Measurements from ENCODE around the gene ARHGEF40.

ARHGEF40 gene

DNA sequence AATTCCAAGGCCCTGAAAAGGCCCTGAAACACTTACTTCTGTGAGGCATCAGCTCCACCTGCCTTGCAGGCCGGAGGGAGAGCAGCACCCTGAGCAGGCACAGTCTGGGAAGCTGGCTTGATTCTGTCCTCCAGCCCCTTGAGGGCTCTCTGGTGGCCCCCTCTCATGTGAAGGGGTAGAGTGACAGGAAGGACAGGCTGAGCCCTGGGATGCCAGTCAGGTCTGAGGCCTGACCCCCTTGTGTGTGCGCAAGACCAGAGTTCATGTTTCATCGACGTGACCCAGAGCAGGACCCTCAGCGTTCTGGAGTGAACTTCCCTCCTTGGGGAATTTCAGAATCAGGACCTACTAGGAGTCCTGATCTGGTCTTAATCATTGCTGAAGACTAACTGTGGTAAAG lies 11.2 kb upstream of the ARHGEF40 start:
- no peak for DNase-seq (ENCODE audit: low read depth in 2 of 2, low spot score in 1 of 2)

DNA sequence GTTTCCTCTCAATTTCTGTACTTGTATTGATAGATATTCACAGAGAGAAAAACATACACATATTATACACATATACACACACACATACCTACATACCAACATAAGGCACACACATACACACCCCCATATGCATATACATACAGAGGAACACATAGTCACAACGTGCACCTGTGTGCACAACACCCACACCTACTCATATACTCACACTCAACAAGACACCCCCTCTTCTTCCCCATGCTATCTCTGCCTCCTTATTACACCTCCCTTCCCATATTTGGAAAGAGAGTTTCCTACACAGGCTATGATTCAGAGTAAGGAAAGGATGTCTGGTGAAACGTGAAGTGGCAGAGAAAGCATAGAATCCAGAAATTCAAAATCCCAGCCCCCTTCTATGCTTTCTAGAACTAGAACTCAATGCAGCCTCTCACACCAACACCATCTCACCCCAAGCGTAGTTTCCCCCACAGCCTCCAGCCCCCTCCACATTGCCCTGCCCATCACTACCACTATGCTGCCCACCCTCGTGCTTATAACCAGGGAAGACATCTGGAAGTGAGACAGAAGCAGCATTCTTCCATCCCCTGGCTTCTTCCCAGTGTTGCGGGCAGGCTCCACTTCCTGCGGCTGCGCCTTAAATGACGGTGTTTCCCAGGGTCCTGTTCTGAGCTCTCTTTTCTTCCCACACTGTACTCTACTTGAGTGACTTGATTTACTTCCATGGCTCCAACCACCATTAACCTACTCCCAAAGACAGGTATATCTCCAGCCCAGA lies 10.1 kb upstream of the ARHGEF40 start:
- no peak for DNase-seq (ENCODE audit: low read depth in 2 of 2, low spot score in 1 of 2)

DNA sequence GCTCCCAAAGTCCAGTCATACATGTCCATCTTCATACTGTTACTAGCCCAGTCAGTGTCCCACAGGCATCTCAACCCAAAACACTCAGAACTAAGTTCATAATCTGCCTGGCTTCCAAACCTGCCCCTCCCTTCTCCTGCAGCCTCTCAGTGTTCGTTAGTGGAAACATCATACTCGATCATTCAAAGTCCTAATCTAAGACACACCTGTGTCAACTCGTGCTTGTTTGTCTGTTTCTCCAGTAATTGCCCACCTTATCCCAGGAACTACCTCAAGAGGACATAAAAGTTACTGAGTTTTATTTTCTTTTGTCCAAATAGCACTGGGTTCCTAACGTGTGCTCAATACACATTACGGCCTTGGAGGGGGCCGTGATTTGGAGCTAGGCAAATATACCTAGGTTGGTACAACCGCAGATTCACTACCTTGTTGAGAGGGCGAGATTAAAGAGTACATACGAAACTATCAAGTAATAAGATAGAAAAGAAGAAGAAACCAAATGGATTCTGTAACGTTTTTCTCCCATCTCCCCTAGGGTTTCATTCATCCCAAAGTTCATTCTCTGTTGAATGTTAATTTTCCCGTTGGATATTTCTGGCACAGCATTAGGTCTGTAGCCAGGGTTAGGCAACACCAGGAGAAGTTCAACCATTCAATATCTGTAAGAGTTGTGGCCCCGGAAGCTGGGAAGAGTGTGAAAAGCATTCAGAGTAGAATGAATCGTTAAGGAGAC lies 9.3 kb upstream of the ARHGEF40 start:
- DNase-seq (ENCODE audit: low read depth in 2 of 2, low spot score in 1 of 2): no peak

DNA sequence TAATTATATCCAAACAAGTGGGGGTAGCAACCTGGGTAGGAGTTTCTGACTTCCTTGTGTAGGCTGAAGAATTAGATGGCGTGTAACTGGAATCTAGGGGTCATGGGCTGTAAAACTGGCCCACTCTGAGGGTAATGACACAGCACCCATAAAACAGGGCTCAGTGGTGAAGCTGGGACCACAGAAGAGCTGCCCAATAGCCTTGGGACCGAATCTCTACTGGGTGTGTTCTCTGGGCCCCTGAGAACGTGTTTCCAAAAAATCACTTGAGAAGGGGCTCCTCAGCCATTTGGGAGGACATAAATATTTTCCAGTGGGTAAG lies 8.8 kb upstream of the ARHGEF40 start:
- DNase-seq (ENCODE audit: low read depth in 2 of 2, low spot score in 1 of 2): no peak

DNA sequence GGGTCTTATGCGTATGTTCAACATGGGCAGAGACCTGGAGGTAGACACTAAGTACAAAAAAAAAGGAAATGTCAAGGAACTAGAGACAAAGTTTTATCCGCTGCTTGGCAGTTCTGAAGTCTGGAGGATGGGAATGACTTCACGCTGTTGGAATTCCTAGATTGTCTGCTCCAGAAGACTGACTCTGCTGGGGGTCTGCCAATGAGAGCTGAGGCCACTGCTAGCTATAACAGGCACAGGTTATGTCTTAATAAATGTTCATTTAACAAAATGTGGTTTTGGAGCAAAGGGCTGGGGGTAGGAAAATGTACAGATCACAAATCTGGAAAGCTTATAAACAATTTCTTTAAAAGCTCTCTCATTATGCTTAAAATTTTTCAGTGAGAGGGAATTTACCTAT lies 6.6 kb upstream of the ARHGEF40 start:
- no peak for DNase-seq (ENCODE audit: low read depth in 2 of 2, low spot score in 1 of 2)

DNA sequence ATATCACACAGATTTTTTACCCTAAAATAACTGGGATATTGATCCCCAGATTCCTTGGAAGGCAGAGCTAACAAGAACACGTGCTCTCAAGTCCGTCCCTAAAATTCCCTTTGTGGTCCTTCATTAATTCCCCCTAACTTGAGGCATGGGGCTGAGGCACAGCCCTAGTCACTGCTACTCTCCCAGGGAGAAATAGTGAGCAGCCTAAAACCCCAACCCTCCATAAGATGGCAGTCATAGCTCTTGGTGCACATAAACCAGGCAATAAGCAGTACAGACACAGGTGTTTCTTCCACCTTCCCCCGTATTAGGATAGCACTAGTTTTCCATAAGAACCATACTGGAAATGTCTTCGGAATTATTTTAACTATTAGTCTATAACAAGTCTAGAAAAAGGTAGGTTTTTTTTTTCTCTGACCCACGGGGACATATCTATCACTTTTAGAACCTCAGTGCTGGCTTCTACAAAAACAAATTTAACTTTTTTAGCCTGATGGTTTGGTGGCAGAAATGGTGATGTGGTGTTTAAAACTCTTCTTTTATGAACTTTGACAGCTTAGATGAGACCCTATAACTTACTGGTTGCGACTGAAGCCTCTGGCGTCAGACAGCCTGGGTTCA lies 3.1 kb upstream of the ARHGEF40 start:
- DNase-seq (ENCODE audit: low read depth in 2 of 2, low spot score in 1 of 2): no peak

DNA sequence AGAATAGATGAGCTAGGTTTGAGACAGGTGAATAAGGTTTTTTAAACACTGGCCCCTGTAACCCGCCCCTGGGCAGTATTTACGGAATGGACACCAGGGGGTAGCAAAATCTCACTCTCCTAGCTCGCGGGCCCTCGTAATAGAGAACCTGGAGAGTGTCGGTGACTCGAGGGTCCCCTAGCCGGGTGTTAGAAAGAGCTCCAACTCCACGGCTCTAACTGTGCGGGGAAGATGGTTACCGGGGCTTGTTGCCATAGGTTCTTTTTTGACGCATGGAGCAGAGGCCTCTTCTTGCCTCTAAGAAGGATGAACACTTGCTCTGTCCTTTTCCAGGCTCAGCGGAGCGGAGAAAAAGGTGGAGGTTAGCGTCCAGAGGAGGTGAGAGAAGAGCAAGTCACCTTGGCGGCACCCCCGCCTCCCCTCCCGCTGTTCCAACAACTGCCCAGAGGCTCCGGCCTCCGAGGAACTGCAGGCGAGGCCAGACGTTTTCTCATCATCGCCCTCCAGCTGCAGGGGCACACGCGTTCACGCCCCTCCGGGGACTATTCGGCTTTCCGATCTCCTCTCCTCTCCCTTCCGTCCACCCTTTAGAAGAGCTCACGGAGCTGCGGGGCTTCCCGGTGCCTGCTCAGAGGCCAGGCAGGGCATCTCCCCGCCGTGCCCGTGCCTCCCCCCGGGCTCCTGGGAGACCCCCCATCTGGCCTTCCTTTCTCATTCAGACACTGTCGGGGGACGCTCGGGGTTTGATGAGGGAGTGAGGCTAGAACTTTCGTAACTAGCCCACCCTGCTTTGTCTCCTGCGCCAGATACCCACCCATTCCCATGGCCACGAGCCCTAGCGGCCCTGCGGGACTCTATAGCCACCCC lies 1.4 kb upstream of the ARHGEF40 start:
- DNase-seq (ENCODE audit: low read depth in 2 of 2, low spot score in 1 of 2): no peak

DNA sequence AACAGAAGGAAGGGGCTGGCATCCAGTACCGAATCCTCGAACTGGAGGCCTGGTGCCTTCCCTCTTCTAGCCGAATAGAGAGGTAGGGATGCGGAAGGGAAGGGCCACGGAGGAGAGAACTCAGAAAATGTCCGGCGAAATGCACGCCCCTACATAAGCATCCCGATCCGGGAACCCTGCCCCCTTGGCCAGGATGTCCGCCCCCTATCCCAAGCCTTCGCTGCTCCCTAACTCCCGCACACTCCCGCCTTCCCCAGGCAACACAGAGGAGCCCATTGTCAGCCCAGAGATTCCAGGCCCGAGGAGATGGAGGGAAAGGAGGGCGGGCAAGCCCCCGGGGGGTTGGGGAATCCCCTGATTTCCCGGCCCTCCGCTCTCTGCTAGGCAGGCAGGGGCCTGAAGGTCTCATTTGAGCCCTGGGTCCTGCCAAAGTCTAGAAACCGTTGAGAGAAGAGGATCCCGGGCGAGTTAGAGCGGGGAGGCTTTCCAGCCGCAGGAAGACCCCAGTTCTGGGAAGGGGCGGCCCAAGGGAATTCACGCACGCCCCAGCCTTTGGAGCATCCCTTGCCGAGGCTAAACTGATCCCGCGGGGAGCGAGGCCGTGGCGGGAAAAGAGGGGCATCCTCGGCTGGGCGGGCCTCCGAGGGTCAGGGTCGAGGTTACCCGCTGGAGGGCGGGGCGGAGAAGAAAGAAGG lies 569 bp upstream of the ARHGEF40 start:
- DNase-seq (ENCODE audit: low read depth in 2 of 2, low spot score in 1 of 2): no peak

DNA sequence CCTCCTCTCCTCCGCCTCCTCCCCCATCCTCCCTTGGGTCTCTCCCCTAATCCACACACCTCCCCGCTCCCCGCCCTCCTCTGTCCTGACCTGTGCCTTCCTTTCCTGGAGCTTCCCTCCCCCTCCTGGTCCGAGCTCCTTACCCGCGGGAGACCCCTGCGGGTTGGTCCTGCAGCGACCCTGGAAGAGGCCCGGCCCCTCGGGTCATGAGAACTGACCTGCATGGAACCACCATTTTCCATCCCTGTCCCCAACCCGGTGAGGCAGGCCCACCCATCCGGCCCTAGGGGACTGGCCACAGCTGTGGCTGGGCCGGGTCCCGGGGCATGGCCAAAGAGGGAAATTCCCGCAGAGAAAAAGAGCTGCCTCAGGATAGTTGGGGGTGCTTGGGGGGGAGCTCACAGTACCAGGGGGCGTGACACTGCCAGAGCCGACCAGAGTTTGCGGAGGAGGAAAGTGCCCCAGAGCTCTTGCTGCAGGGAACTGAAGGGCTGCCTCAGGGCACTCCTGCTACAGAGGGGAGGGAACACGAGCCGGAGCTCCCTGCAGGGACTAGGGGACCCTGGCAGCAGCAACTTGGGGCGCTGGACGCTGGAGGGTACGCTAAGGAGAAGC lies 613 bp downstream of the ARHGEF40 start:
- DNase-seq (ENCODE audit: low read depth in 2 of 2, low spot score in 1 of 2): no peak

DNA sequence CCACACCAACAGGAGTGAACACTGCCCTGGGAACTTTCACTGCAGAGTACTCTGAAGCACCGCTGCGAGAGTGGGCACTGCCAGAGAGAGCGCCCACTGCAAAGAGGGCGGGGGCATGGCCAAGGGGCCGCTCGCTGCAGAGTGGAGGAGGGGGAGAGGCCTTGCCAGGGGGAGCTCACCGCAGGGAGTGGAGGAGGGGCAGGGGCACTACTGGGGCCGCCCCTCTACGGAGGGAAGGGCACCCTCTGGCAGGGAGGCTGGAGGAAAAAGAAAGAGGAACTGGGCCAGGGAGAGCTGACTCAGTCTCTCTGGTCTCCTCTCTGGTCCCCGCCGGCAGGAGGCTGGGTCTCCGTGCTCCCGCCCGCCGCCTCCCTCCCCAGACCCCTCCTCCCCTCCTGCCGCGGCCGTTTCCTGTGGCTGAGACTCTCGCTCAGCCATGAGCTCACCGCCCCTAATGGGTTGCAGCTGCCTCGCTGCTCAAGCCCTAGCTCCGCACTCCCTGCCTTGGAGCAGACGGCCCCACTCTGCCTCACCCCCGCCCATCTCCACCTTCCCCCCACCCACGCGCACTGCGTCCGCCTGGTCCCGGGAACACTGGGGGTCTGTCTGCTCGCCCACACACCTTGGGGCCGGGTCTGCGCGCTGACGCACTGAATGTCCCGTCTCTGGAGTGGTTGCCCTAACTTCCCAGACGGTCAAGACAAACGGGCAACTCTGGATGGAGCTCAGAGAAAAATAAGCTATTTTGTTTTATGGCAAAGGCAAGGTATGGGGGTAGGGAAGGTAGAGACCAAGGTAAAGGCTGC lies 1.3 kb downstream of the ARHGEF40 start:
- DNase-seq (ENCODE audit: low read depth in 2 of 2, low spot score in 1 of 2): no peak

DNA sequence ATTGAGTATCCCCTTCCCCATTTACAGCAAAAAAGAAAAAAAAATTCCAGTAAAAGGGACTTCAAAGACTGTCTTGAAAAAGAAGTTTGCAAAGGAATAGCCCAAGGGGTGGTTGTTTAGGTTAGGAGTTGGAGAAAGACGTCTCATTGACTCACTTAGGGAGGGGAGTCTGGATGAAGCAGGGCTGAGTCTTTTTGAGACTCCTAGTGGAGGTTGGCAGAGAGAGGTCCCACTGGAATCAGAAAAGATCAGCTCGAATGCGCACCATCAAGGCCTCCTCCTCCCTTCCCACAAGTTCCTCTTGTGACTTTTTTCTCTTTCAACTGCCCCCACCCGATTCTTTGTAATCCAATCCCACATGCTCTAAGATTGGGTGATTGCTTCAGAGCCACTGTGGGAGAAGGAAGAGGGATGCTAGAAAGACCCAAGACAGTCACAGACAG lies 1.9 kb downstream of the ARHGEF40 start:
- DNase-seq (ENCODE audit: low read depth in 2 of 2, low spot score in 1 of 2): no peak

DNA sequence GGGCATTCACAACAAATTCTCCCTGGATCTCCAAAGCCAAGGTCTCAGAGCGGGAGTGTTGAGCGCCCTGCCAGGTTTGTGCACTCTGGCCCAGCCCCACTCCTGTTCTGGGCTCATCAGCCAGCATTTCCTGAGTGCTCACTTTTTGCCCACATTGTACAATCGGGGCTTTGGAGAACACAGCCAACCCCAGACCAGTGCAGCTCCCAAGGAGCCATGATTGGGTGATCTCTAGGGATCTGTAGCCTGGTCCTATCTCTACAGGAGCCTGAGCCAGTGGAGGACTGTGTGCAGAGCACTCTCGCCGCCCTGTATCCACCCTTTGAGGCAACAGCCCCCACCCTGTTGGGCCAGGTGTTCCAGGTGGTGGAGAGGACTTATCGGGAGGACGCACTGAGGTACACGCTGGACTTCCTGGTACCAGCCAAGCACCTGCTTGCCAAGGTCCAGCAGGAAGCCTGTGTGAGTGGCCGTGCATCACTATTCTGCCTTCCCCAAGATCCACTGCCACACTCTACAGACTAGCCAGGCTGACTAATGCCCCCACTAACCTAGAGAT lies 2.8 kb downstream of the ARHGEF40 start:
- DNase-seq (ENCODE audit: low read depth in 2 of 2, low spot score in 1 of 2): no peak

DNA sequence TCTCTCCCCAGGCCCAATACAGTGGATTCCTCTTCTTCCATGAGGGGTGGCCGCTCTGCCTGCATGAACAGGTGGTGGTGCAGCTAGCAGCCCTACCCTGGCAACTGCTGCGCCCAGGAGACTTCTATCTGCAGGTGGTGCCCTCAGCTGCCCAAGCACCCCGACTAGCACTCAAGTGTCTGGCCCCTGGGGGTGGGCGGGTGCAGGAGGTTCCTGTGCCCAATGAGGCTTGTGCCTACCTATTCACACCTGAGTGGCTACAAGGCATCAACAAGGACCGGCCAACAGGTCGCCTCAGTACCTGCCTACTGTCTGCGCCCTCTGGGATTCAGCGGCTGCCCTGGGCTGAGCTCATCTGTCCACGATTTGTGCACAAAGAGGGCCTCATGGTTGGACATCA lies 3.8 kb downstream of the ARHGEF40 start:
- no peak for DNase-seq (ENCODE audit: low read depth in 2 of 2, low spot score in 1 of 2)

DNA sequence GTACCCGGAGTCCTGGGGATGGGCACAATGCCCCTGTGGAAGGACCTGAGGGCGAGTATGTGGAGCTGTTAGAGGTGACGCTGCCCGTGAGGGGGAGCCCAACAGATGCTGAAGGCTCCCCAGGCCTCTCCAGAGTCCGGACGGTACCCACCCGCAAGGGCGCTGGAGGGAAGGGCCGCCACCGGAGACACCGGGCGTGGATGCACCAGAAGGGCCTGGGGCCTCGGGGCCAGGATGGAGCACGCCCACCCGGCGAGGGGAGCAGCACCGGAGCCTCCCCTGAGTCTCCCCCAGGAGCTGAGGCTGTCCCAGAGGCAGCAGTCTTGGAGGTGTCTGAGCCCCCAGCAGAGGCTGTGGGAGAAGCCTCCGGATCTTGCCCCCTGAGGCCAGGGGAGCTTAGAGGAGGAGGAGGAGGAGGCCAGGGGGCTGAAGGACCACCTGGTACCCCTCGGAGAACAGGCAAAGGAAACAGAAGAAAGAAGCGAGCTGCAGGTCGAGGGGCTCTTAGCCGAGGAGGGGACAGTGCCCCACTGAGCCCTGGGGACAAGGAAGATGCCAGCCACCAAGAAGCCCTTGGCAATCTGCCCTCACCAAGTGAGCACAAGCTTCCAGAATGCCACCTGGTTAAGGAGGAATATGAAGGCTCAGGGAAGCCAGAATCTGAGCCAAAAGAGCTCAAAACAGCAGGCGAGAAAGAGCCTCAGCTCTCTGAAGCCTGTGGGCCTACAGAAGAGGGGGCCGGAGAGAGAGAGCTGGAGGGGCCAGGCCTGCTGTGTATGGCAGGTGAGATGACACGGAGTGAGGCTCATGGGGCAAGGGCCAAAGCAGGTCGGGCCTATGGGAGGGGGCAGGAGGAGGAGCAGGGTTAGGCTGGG lies 4.5 kb downstream of the ARHGEF40 start:
- DNase-seq (ENCODE audit: low read depth in 2 of 2, low spot score in 1 of 2): no peak

DNA sequence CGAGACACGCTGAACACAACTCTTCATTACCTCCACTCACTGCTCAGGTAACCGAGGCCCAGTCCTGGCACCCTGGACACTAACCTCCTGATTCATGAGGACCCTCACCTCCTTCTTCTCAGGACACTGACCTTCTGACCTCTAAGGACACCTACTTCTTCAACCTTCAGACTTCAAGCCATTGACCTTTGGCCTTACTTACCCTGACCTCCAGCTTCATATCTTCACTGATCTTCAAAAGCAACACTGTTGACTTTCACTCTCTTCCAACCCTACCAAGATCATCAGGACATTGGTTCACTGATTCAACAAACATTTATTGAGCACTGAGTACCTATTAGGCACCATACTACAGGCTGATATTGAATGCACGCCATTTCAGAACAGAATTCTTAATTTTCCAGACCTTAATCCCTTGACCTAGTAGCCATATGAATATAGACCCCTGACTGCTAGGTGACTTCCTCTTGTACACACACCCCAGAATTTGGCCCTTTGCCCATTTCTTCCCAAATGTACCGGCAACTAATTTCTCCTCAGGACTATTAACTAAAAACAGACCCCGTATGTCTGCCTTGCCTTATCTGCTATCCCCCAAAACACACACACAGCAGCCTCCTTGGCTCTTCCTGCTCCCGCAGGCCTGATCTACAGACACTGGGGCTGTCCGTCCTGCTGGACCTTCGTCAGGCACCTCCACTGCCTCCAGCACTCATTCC lies 5.8 kb downstream of the ARHGEF40 start:
- no peak for DNase-seq (ENCODE audit: low read depth in 2 of 2, low spot score in 1 of 2)

DNA sequence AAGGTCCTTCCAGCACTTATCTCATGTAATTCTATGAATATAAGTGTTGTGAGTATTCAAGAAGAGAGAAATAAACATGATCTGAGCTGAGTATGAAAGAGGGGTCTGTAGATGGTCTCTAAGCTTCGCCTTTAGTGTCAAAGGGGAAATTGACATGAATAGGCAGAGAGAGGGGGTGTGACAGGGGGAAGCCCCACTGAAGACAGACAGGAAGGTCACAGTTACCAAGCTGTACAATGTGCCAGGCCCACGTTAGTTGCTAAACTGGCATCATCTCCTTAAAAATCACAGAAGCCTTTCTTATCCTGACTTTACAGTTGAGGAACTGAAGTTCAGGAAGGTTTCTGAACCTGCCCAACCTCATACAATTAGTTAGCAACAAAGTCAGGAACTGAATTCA lies 7.6 kb downstream of the ARHGEF40 start:
- DNase-seq (ENCODE audit: low read depth in 2 of 2, low spot score in 1 of 2): no peak

DNA sequence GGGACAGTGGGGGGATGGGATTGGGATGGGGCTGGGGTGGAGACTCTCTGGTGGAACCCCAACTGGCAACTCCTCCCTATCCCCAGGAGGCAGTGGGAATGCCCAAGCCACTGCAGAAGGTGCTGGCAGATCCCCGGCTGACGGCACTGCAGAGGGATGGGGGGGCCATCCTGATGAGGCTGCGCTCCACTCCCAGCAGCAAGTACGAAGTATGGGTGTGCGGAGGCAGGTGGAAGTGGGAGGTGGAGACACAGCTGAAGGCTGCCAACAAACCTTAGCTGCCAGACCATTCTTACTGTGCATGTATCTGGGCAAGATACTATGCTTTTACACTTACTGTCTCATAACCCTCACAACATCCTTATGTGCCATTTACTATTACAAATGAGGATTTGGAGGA lies 8.2 kb downstream of the ARHGEF40 start:
- DNase-seq (ENCODE audit: low read depth in 2 of 2, low spot score in 1 of 2): no peak

DNA sequence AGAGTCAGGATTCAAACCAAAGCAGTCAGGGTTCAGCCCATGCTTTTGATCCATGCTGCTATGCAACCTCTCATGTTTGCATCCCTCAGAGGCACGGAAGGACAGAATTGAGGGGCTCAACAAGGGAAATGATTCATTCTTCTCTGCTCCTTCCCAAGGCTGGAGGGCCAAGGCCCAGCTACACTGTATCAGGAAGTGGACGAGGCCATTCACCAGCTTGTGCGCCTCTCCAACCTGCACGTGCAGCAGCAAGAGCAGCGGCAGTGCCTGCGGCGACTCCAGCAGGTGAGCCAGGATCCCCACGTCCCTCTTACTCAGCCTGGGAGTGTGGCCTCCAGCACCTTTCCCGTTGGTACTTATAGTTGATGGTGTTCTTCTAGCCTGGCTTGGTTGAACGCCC lies 8.6 kb downstream of the ARHGEF40 start:
- DNase-seq (ENCODE audit: low read depth in 2 of 2, low spot score in 1 of 2): no peak
